GM18526 (cell line): Measurements from ENCODE around the gene CHAC1.

Experiments used
- POLR2A ChIP-seq: IDR thresholded peaks from 3 replicates; pipeline ENCODE4 v1.6.1; 2011; ENCODE audit not compliant: insufficient read length; ENCODE audit errors: extremely low read depth

Gene CHAC1

GRCh38 chr15:40941528-40942336, 11.5 kb upstream of the CHAC1 start:
- TF ChIP-seq POLR2A, result peak; percentile 59

GRCh38 chr15:40942337-40942854, 10.9 kb upstream of the CHAC1 start:
- TF ChIP-seq POLR2A, result no peak

- no peak for TF ChIP-seq POLR2A
Observed at GRCh38 chr15:40942878-40943277, 10.4 kb upstream of the CHAC1 start.

DNA sequence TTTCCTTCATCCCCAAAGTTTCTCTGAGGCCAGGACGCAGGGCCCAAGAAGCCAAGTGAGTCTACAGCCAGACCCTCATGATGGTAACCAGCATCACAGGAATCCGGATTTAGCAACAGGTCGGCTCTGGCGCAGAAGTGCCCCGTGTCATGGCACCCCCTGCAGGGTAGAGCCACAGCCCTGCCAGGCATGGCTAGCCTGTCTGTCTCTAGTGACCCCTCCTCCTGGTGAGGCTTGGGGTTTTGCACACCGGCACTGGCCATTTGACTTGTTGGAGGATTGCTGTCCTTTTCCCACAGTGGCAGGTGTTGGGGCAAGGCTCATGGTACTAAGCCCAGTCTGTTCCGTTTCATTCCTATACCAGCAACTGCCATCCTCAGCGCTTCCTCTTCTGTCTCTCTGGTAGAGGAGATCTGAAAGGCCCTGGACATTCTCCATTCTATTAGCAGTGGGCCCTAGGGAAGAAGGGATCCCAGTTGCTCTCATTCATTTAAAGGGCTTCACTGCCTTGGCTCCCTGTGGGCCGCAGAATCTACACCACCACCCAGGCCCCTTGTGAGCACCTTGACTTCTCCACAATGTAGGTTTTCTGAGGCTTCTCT, 9.4 kb upstream of the CHAC1 start:
- no peak for TF ChIP-seq POLR2A

GRCh38 chr15:40944510-40945296, 8.6 kb upstream of the CHAC1 start:
- TF ChIP-seq POLR2A, result no peak

- TF ChIP-seq POLR2A, result no peak
Observed at GRCh38 chr15:40948706-40949473, 4.4 kb upstream of the CHAC1 start.

GRCh38 chr15:40949756-40950207, 3.5 kb upstream of the CHAC1 start:
- no peak for TF ChIP-seq POLR2A

- TF ChIP-seq POLR2A, result no peak
Observed at GRCh38 chr15:40951764-40952163, 1.5 kb upstream of the CHAC1 start.

DNA sequence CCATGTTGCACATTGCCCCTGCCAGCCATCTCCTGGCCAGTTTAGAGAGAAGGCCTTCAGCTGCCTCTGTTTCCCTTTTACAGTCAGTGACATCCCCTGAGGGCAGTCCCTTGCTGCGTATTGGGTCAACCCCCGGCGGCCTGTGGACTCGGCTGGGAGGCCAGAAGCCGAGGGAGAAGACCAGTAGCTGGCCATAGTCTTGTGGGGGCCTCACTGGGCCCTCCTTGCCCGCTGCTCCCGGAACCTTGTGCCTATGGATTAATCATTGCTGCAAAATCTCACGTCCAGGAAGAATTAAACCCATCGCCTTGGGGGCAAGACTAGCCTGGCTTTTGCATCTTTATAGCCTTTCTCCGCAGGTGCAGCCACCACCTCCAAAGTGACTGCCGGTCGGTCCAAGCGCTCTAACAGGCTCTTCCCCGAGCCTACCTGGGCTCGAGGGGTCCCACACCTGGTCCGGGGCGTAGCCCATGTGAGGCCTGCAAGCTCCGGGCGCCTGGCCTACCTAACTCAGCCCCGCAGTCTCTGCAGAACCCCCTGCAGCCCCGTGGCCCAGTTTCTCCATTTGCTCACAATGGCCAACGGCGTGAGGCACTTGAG, 870 bp upstream of the CHAC1 start:
- TF ChIP-seq POLR2A, result no peak

- no peak for TF ChIP-seq POLR2A
Observed at GRCh38 chr15:40953713-40954074, 423 bp downstream of the CHAC1 start.

GRCh38 chr15:40955141-40955903, 2.1 kb downstream of the CHAC1 start:
- TF ChIP-seq POLR2A, result no peak

GRCh38 chr15:40955930-40956540, 2.8 kb downstream of the CHAC1 start:
- TF ChIP-seq POLR2A, result no peak

- no peak for TF ChIP-seq POLR2A
Observed at GRCh38 chr15:40956541-40956982, 3.3 kb downstream of the CHAC1 start.

GRCh38 chr15:40957041-40957555, 3.8 kb downstream of the CHAC1 start:
- TF ChIP-seq POLR2A, result no peak
